Mononuclear cell (primary cell): Measurements from ENCODE around the gene PDLIM7. TPM values are rescaled to one million over a fixed set of nuclear protein-coding genes. Genes with fewer than 3 reads are reported as not detected.

Experiments
- H3K27me3 ChIP-seq: 2 replicates; pipeline ENCODE4 v1.6.0; 2011; ENCODE audit warnings: low read length, control low read depth; ENCODE audit not compliant: insufficient read depth
- H3K4me1 ChIP-seq: 2 replicates; pipeline ENCODE4 v1.5.1; 2011; ENCODE audit warnings: mild to moderate bottlenecking, low read length, control low read depth; ENCODE audit not compliant: insufficient read depth
- H3K4me3 ChIP-seq: 2 replicates; pipeline ENCODE4 v1.5.1; 2011; ENCODE audit warnings: mild to moderate bottlenecking, low read length, moderate library complexity
- H3K9me3 ChIP-seq: 2 replicates; pipeline ENCODE4 v1.5.1; 2011; ENCODE audit warnings: low read depth, mild to moderate bottlenecking, control low read depth, low read length
- total RNA-seq: library from RNA; depleted of rRNA; stranded (reverse); fragments of >200 nt; gene quantifications from one replicate; pipeline ENCODE4 v1.2.3, GENCODE V29; 2012

PDLIM7 gene
- total RNA-seq, 1 donor = 19.9 TPM

- Histone ChIP-seq H3K4me1 (peaks cover 76% of the 10 kb centered on the region), H3K27me3 (no peaks in the 10 kb centered on the region), H3K4me3 (no peak overlapping the region), H3K9me3 (no peaks in the 10 kb centered on the region)
Observed at GRCh38 chr5:177435847-177436536, 61.4 kb downstream of the PDLIM7 start.

GRCh38 chr5:177434942-177435738 lies 62.3 kb downstream of the PDLIM7 start:
- peaks cover 76% of the 10 kb centered on the region for H3K4me1 ChIP-seq
- H3K4me3 ChIP-seq = no peak overlapping the region
- H3K27me3 ChIP-seq = no peaks in the 10 kb centered on the region
- no peaks in the 10 kb centered on the region for H3K9me3 ChIP-seq

- peaks cover 80% of the 10 kb centered on the region for H3K4me1 ChIP-seq
- H3K4me3 ChIP-seq = no peak overlapping the region
- no peaks in the 10 kb centered on the region for H3K9me3 ChIP-seq
- H3K27me3 ChIP-seq = no peaks in the 10 kb centered on the region
Observed at GRCh38 chr5:177434437-177434836, 63.0 kb downstream of the PDLIM7 start.

- Histone ChIP-seq H3K4me1 (peaks cover 83% of the 10 kb centered on the region), H3K27me3 (no peaks in the 10 kb centered on the region), H3K4me3 (no peak overlapping the region), H3K9me3 (no peaks in the 10 kb centered on the region)
Observed at GRCh38 chr5:177433658-177434217, 63.7 kb downstream of the PDLIM7 start.

Other genes with a start within 250 kb of the PDLIM7 start
- gene RAB24, start 193.9 kb downstream of the PDLIM7 start, total RNA-seq = 20.1 TPM
- 74.1 TPM for gene PRELID1, start 193.8 kb downstream of the PDLIM7 start, total RNA-seq
- 6.9 TPM for gene MXD3, start 185.7 kb downstream of the PDLIM7 start, total RNA-seq
- 115 TPM for gene LMAN2, start 145.9 kb downstream of the PDLIM7 start, total RNA-seq
- 13.6 TPM for gene RGS14, start 139.7 kb downstream of the PDLIM7 start, total RNA-seq
- gene SLC34A1, start 113.2 kb downstream of the PDLIM7 start, total RNA-seq = 0.21 TPM
- gene PFN3, start 96.9 kb downstream of the PDLIM7 start, total RNA-seq = not detected
- gene F12, start 88.0 kb downstream of the PDLIM7 start, total RNA-seq = 0.52 TPM
- gene GRK6, start 70.9 kb downstream of the PDLIM7 start, total RNA-seq = 75.2 TPM
- 25.8 TPM for gene PRR7, start 50.8 kb downstream of the PDLIM7 start, total RNA-seq
- 4.6 TPM for gene DBN1, start 24.0 kb downstream of the PDLIM7 start, total RNA-seq
- gene DOK3, start 12.2 kb upstream of the PDLIM7 start, total RNA-seq = 38.6 TPM
- gene DDX41, start 19.4 kb upstream of the PDLIM7 start, total RNA-seq = 33.4 TPM
- gene FAM193B, start 57.0 kb upstream of the PDLIM7 start, total RNA-seq = 39.4 TPM
- gene TMED9, start 94.6 kb upstream of the PDLIM7 start, total RNA-seq = 35.3 TPM
- gene B4GALT7, start 102.5 kb upstream of the PDLIM7 start, total RNA-seq = 11.5 TPM